KBM-7 (cell line): ENCODE results near the gene JUN.

Experiments
- DNase-seq: peaks from one replicate; pipeline ENCODE4 v3.0.0-alpha.2; 2015
- in situ Hi-C: fragments of 300-500 bp; cut with MboI; formaldehyde crosslinking; loops from 2 replicates; pipeline ENCODE4 v1.14.3; 2020; ENCODE audit warnings: low sequenced_read_pairs, low pct_unique_long_range_greater_than_20kb, mixed read lengths

JUN gene

DNA sequence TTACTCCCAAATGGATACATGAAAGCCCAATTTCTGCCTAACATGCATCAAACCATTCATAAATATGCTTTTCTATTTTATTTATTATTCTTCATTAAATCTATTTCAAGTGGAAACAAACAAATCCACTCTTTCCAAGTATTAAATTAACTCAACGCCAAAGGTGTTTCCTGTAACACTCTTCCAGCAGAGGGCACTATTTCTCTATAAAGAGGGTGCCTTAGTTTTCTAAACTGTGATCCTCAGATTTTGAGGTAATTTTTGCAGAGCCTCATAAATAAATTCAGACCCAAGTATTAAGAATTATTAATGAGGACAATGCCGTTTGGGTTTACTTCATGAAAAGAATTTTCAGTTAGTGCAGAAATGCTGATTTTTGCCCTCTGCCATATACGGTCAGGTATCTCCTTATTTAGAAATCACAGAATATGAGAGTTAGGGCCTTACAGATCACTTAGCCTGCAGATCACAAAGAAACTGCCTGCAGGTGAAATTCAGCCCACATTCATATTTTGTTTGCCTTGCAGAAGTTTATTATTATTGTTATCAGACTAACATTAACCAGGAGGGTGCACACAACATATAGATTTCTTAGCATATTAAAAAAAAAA is 43.9 kb downstream of the JUN start:
- peak; percentile 69 for DNase-seq
- in situ Hi-C loops, result loop anchor here (25.0 kb wide), 1 partner anchor 972 kb away; no protein-coding TSS in a partner anchor

DNA sequence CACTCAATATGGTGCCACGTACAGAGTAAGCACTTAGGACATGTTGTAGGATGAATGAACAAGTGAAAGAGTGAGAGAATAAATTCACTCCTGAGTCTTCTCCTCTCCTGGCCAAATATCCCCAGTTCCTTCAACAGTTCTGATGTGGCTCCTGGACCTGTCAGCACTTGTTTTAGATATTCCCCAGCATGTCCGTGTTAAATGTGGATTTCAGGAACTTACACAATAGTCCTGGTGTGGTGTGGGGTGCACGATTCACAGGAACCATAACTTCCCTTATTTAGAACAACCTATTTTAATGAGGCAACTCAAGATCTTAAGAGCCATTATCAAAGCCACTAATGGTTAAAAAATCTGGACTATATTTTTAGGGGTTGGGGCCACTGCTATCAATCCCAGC is 45.0 kb downstream of the JUN start:
- peak; percentile 84 for DNase-seq
- in situ Hi-C loops, result loop anchor here (25.0 kb wide), 1 partner anchor 973 kb away; no protein-coding TSS in a partner anchor

DNA sequence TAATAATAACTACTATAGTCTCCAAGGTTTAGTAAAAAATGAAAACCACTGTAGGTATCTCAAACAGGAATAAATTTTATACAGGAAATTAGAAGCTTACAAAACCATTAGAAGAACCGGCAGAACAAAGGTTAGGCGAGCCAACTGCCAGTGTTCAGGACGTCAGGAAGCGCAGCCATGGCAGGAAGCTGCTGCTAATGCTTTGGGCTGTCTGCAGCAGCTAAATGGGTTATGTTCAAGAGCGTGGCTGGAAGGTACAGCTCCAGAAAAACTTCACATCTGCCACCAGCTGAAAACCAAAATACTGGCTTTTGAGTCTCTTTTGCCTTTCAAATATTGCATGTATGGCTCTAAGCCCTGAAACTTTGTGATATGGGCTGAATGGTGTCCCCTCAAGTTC is 48.3 kb downstream of the JUN start:
- in situ Hi-C loops, result loop anchor here (25.0 kb wide), 1 partner anchor 977 kb away; no protein-coding TSS in a partner anchor
- no peak for DNase-seq

DNA sequence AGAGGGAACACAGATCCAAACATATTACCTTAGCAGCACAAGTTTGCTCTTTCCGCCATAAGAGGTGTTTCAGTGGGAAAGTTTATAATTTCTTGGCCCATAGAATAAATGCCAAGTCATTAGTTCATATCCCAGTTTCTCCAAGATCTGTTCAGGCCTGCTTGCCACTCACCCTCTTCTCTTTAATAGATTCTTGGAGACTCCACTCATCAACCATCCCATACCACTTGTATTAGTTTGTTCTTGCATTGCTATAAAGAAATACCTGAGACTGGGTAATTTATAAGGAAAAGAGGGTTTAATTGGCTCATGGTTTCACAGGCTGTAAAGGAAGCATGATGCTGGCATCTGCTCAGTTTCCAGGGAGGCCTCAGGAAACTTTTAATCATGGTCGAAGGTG is 49.2 kb downstream of the JUN start:
- DNase-seq, result no peak
- in situ Hi-C loops, result loop anchor here (25.0 kb wide), 1 partner anchor 978 kb away; no protein-coding TSS in a partner anchor

DNA sequence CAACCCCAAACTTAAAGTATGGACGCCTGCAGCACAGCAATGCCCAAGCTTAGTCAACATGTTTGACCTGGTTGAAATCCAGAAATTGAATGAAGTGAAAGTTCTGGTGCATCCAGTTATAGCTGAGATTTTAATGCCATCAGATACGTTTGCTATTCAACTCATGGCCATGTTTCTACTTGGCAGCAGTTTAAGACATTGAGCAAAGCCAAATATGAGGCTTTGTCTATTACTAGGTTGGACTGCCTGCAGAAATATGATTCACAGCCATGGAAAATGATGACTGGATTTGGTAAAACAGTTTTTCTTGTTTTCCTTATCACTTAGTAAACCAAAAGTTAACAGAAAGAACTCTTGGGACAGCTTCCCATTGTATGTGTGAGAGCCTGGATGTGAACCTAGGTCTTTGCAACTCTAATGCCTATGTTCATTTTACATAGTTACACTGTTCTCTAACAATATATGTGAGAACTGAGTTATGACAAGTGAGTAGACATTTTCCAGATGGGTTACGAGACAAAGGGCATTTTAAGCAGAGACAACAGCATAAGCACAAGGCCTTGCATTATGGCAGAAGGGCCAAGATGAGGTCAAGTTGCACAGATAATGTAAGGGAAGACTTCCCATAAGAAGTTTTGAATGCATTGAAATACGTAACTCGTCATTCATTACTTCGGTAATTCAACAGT is 51.6 kb downstream of the JUN start:
- no peak for DNase-seq
- in situ Hi-C loops, result loop anchor here (25.0 kb wide), 1 partner anchor 980 kb away; no protein-coding TSS in a partner anchor
